GM19468 (cell line): ENCODE results near the gene ZNF165.
"Not testable (repeated sequence)": the region's sequence is repeated elsewhere in the genome, so short reads cannot be mapped to it uniquely, and the experiment has no call there.

ENCODE experiments used
- ATAC-seq: cut with Tn5 transposase; IDR thresholded peaks from one replicate; pipeline ENCODE4 v1.9.1; 2021; ENCODE audit warnings: mild to moderate bottlenecking, moderate library complexity, moderate number of reproducible peaks; ENCODE audit not compliant: unreplicated experiment; ENCODE audit errors: extremely low read depth

ZNF165 gene

DNA sequence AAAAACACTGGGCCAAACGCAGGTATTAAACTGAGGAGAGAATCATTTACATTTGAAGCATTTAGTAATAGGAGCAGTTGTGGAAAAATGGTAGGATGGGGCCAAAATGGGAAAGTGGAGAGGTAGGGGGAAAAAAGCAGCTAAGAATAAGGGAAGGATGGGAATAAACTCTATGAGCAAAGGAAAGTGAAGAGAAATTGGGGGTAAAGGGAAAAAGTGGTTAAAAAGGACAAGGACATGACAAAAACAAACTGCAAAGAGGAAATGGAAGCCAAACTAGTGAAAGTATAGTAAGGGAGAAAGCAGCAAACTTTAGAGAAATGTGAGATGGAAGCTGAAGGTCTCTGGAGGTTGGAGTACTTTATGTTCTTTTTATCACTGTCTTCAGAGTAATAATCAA lies 37.8 kb downstream of the ZNF165 start:
- ATAC-seq: no peak

DNA sequence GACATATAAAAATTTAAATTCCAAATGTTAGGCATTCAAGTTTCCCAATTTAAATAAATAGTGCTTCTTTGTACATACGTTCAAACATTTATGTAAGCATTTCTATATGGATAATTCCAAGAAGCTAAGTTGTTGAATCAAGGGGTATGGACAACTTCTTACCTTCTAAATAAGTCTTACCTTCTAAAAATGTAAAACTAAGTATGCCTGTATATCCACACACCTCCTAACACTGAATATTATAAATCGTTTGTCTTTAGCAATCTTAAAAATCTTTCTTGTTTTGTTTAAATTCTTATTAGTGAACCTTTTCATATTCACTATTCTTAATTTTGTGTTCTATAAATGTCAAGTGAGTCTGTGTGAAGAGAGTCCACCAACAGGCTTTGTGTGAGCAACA lies 41.5 kb downstream of the ZNF165 start:
- ATAC-seq: no peak

DNA sequence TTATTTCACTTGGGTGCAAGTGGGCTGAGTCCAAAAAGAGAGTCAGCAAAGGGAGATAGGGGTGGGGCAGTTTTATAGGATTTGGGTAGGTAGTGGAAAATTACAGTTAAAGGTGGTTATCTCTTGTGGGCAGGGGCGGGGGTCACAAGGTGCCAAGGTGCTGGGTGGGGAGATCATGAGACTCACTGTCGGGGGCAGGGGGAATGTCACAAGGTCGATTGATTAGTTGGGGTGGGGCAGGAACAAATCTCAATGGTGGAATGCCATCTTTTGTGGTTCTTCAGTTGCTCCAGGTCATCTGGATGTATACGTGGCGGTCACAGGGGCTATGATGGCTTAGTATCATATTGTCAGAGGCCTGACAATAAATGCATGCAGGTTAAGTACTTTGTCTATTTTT lies 41.9 kb downstream of the ZNF165 start:
- ATAC-seq: not testable (repeated sequence)

DNA sequence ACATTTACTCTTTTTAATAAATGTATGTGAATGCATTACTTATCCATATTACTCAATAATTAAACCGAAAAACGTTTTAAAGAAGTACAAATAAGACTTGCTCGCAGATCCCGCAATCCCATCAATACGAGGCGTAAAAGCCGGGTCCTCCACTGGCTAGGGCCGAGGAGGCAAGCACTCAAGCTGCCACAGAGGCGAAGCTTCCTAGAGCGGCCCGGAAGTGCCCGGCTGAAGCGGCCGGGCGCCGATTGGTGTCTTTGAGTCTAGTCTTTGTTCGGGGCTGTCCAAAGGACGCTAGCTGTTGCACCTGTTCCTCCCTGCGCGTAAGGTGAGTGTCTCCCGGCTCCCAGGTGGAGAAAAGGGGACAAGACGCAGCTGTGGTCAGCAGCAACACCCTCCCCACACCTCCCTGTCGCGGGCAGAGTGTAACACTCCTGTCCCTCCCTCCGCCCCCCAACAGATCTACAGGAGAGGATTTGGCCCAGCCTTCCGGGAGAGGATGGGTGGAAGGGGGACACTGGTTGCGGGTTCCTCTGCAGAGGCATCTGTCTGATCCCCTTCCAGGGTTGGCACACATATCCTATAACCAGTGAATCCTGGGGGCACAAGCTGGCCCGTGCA lies 44.1 kb downstream of the ZNF165 start, which contains the start of gene ZSCAN16:
Gene ZSCAN16 (plus strand): TSS at position 260 of the 621 bp plus-strand sequence. CDS start 835 bp downstream, outside the sequence.
- peak; percentile 68 for ATAC-seq

DNA sequence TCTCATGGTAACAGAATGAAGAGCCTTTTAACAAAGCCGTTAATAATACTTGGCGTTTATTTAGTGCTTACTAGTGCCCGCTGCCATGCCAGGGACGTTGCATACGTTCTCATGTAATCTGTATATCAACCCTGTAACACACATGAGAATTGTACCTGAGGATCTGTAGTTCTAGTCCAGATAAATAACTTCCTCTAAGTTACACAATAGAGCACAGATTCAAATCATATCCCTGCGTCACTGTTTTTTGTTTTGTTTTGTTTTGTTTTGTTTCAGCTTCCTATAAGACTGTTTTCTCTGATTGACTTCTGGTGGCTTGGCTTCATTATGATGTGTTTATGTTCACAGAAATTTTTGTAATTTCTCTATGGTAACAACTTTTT lies 44.6 kb downstream of the ZNF165 start:
- ATAC-seq: no peak

DNA sequence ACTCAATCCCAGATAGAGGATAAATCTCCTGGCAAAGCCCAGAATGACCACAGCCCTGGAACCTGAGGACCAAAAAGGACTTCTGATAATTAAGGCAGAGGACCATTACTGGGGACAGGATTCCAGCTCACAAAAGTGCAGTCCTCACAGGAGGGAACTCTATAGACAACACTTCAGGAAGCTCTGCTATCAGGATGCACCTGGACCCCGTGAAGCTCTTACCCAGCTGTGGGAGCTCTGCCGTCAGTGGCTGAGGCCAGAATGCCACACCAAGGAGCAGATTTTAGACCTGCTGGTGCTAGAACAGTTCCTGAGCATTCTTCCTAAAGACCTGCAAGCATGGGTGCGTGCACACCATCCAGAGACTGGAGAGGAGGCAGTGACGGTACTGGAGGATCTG lies 45.0 kb downstream of the ZNF165 start:
- no peak for ATAC-seq

DNA sequence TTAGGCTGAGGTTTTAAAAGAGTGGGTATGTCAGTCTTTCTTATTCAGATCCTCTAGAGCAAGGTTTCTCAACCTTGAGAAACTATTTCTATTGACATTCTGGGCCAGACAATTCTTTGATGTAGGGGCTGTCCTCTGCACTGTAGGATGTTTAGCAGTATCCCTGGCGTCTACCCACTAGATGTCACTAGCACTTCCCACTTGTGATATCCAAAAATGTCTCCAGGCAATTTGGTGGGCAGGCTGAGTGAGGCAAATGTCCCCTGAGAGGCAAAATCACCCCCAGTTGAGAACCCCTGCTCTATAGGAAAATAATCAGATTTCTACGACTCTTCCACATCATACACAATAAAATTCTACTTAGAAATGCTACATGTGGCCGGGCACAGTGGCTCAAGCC lies 53.6 kb downstream of the ZNF165 start:
- no peak for ATAC-seq

DNA sequence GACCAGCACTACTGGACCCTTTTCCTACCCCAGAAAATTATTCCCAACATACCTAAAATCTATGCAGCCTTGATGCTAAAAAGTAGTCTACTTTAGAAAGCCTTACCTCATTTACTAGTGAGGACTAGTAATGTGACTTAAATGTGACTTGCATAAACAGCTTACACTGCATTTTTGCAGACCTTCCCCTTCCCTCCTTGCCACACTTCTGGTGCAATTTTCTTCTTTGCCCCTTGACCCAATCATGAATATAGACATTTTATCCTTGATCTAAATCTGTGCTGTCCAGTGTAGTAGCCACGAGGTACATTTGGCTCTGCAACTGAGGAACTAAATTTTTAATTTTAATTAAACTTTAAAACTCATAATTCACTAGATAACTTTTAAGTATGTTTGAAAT lies 54.3 kb downstream of the ZNF165 start:
- no peak for ATAC-seq

DNA sequence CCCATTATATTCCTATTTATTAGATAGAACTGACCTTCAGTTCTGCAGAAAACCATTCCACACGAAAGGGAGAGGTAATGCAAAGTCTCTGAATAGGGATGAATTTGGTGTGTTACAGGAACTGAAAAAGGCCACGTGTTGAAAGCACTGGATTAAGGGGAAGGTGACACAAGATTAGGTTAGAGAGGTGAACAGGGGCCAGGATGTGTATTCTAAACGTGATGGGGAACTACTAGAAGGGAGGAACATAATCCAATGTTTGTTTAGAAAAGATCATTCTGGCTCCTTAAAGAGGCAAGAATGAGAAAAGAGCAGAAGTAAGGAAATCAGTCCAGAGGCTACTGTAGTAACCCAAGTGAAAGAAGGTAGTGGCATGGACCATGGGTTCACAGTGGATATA lies 55.0 kb downstream of the ZNF165 start:
- no peak for ATAC-seq

DNA sequence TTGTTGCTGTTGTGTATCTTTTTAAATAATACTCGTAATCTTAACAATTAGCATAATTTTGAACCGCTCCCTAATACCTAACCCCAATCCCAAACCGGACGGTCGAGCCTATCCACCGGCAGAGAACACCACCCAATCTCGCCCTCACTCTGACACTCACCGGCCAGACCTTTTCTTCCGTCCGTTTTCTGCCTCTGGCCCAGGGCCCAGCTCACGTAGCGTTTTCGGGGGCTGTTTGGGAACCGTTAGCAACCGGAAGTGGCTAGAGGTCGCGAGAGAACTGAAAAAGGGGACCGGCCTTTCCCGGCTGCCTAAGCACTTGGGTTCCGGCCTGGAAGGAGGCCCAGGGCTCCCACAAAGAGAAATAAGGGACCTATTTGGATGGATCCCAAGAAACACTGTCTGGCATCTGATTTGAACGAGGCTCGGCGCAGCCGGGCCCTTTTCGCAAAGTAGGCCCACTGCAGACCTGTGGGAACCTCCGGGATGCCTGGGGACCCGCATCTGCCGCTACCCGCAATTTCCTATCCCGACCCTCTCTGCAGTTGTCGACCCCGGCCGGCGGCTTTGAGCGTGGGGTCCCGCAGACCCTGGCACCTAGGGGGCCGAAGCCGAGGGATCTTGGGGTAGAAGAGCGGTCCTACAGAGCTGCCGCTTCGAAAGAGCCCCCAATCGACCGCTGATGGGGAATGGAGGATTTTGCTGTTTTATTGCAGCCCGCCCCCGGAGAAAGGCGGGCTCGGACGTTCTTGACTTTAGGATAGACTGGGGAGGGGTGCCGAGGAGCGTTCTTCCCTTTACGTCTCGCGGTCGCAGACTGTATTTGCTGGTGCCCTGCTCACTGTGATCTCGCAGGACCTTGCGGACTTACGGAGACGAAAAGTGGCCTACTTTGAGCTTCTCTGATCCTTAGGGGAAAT lies 56.5 kb downstream of the ZNF165 start:
- no peak for ATAC-seq

DNA sequence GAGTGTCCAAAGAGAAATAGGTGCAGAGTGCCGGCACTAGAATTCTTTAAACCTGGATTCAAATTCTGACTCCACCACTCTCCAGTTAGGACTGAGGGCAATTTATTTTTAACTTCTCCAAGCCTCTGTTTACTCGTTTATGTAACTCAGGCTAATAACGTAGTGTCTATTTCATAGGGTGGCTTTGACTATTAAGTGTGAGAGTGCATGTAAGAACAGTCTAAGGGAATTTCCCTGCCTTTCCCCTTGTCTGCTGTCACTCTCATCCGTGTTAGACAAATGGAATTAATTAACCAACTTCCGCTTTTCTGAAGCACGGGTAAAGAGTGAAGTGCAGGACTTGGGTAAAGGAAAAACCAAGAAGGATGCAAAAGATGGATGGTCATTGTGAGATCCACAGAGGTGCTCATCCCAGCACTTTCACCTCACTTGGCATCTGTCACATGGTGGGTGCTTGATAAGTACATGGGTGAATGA lies 57.2 kb downstream of the ZNF165 start:
- ATAC-seq: no peak
